GM19043 (cell line): Measurements from ENCODE around the gene SNW1.

Source experiments
- ATAC-seq: cut with Tn5 transposase; IDR thresholded peaks from one replicate; pipeline ENCODE4 v1.9.1; 2021; ENCODE audit warnings: low read depth; ENCODE audit not compliant: unreplicated experiment

Gene SNW1

DNA sequence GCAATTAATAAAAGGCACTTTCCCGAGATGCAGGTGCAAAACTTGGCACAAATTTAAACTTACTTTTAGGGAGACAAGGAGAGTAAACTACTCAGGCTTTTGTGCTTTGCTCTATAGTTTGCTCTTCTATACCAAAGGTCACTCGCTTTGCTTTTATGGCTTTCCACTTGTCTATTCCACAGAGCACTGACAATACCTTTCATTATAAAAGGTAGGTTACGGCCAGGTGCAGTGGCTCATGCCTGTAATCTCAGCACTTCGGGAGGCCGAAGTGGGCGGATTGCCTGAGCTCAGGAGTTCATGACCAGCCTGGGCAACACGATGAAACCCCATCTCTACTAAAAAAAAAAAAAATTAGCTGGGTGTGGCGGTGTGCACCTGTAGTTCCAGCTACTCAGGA is 86.0 kb downstream of the SNW1 start:
- ATAC-seq = no peak

DNA sequence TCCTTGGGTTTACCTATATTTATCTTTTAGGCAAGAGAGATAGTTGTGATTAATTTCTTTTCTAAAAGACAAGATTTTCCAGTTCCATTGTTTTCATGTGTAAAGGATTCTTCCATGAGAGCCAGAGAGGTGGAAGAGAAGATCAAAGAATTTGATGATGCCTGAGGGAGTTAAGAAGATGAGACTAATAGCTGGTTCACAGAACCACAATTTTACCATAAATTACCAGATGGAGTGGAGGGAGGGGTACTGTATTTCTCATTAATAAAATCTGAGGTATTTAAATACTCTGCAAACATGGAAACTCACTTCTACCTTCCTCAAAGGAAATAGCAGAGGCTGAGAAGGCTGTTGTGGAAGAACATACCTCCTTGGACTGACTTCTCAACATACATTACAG is 87.8 kb downstream of the SNW1 start:
- no peak for ATAC-seq
